Measurements from ENCODE around the gene TRIP10. TPM values are rescaled to one million over a fixed set of nuclear protein-coding genes. Genes with fewer than 3 reads are reported as not detected.

The TRIP10 gene
- total and polyA plus RNA-seq, 2 of the 13 experiments (the other 11 are each of a cell fraction or from before 2014, with no cell fraction given) = 32.5 to 33.2 TPM

DNA sequence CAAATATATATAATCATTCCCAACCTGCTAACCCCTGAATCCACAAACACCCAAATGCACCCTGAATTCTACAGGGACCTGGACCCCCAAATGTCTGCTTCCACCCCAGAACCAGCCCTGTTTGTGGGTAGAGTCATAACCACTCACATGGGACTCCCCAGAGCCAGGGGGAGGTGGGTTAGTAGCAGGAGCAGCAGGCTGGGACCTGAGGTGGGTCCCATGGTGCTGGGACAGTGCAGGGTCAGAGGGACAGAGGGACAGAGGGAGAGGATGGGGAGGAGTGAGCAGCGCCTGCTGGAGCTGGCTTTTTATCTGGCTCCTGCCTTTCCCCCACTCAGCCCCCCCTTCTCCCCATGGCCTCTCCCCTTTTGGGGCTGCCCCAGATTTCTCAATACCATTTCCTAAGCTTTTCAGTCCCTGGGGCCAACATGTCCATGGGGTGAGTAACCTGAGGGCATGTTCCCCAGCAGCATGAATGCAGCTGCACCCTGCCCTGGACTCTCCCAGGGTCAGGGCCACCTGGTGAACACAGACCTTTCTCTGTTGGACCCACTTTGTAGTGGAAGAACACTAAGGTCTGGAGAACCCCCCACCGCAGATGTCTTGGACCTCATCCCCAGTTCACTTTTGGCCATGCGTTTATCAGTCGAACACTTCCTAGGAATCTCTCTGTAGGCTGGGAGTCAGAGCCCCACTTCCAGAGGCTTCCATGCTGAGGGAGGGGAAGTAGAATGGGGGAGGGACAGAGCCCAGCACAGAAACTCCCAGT is 18.9 kb upstream of the TRIP10 start, which contains the start of gene C3 (continued):
- TF ChIP-seq, protein P1, sequence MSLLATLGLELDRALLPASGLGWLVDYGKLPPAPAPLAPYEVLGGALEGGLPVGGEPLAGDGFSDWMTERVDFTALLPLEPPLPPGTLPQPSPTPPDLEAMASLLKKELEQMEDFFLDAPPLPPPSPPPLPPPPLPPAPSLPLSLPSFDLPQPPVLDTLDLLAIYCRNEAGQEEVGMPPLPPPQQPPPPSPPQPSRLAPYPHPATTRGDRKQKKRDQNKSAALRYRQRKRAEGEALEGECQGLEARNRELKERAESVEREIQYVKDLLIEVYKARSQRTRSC (CRISPR knock-in tag; IDR thresholded peaks at IDR 0.05; ENCODE audit: low read depth) = no peak; the same call in 1 of the 2 replicates
- TF ChIP-seq NR2F2 (IDR thresholded peaks at IDR 0.05; ENCODE audit: borderline replicate concordance, low read depth) = peak; percentile 98
- TF ChIP-seq, protein P2, sequence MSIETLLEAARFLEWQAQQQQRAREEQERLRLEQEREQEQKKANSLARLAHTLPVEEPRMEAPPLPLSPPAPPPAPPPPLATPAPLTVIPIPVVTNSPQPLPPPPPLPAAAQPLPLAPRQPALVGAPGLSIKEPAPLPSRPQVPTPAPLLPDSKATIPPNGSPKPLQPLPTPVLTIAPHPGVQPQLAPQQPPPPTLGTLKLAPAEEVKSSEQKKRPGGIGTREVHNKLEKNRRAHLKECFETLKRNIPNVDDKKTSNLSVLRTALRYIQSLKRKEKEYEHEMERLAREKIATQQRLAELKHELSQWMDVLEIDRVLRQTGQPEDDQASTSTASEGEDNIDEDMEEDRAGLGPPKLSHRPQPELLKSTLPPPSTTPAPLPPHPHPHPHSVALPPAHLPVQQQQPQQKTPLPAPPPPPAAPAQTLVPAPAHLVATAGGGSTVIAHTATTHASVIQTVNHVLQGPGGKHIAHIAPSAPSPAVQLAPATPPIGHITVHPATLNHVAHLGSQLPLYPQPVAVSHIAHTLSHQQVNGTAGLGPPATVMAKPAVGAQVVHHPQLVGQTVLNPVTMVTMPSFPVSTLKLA (IDR thresholded peaks at IDR 0.05) = peak; percentile 40; the same call in 1 of the 2 replicates
- TF ChIP-seq, protein P3, sequence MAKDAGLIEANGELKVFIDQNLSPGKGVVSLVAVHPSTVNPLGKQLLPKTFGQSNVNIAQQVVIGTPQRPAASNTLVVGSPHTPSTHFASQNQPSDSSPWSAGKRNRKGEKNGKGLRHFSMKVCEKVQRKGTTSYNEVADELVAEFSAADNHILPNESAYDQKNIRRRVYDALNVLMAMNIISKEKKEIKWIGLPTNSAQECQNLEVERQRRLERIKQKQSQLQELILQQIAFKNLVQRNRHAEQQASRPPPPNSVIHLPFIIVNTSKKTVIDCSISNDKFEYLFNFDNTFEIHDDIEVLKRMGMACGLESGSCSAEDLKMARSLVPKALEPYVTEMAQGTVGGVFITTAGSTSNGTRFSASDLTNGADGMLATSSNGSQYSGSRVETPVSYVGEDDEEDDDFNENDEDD (CRISPR knock-in tag; IDR thresholded peaks at IDR 0.05; ENCODE audit: borderline replicate concordance) = no peak
- peak; percentile 95 for TF ChIP-seq ZNF878 (CRISPR knock-in tag; IDR thresholded peaks at IDR 0.05)
- no peak for TF ChIP-seq TOPORS (CRISPR knock-in tag; IDR thresholded peaks at IDR 0.05)
- TF ChIP-seq, protein P4, sequence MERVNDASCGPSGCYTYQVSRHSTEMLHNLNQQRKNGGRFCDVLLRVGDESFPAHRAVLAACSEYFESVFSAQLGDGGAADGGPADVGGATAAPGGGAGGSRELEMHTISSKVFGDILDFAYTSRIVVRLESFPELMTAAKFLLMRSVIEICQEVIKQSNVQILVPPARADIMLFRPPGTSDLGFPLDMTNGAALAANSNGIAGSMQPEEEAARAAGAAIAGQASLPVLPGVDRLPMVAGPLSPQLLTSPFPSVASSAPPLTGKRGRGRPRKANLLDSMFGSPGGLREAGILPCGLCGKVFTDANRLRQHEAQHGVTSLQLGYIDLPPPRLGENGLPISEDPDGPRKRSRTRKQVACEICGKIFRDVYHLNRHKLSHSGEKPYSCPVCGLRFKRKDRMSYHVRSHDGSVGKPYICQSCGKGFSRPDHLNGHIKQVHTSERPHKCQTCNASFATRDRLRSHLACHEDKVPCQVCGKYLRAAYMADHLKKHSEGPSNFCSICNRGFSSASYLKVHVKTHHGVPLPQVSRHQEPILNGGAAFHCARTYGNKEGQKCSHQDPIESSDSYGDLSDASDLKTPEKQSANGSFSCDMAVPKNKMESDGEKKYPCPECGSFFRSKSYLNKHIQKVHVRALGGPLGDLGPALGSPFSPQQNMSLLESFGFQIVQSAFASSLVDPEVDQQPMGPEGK (CRISPR knock-in tag; IDR thresholded peaks at IDR 0.05) = peak; percentile 95
- TF ChIP-seq ONECUT2 (CRISPR knock-in tag; IDR thresholded peaks at IDR 0.05) = no peak
- no peak for TF ChIP-seq ISX (CRISPR knock-in tag; conservative IDR thresholded peaks at IDR 0.05)
- TF ChIP-seq U2AF1 (optimal IDR thresholded peaks at IDR 0.05; ENCODE audit: low read depth, low read length) = peak; percentile 57
- TF ChIP-seq, protein P5, sequence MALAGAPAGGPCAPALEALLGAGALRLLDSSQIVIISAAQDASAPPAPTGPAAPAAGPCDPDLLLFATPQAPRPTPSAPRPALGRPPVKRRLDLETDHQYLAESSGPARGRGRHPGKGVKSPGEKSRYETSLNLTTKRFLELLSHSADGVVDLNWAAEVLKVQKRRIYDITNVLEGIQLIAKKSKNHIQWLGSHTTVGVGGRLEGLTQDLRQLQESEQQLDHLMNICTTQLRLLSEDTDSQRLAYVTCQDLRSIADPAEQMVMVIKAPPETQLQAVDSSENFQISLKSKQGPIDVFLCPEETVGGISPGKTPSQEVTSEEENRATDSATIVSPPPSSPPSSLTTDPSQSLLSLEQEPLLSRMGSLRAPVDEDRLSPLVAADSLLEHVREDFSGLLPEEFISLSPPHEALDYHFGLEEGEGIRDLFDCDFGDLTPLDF (CRISPR knock-in tag; IDR thresholded peaks at IDR 0.05) = peak; percentile 26; the same call in 1 of the 2 replicates
- TF ChIP-seq, protein P6, sequence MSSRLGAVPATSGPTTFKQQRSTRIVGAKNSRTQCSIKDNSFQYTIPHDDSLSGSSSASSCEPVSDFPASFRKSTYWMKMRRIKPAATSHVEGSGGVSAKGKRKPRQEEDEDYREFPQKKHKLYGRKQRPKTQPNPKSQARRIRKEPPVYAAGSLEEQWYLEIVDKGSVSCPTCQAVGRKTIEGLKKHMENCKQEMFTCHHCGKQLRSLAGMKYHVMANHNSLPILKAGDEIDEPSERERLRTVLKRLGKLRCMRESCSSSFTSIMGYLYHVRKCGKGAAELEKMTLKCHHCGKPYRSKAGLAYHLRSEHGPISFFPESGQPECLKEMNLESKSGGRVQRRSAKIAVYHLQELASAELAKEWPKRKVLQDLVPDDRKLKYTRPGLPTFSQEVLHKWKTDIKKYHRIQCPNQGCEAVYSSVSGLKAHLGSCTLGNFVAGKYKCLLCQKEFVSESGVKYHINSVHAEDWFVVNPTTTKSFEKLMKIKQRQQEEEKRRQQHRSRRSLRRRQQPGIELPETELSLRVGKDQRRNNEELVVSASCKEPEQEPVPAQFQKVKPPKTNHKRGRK (CRISPR knock-in tag; IDR thresholded peaks at IDR 0.05) = no peak
- TF ChIP-seq KAT8 (CRISPR knock-in tag; IDR thresholded peaks at IDR 0.05) = peak; percentile 52; the same call in 1 of the 2 replicates
- TF ChIP-seq BCL6 (CRISPR knock-in tag; IDR thresholded peaks at IDR 0.05) = peak; percentile 93
- peak; percentile 95 for TF ChIP-seq NR2C2 (CRISPR knock-in tag; IDR thresholded peaks at IDR 0.05; ENCODE audit: borderline replicate concordance)

Data from HepG2 (cell line).